ENCODE measurements around the gene TANC1.

DNA sequence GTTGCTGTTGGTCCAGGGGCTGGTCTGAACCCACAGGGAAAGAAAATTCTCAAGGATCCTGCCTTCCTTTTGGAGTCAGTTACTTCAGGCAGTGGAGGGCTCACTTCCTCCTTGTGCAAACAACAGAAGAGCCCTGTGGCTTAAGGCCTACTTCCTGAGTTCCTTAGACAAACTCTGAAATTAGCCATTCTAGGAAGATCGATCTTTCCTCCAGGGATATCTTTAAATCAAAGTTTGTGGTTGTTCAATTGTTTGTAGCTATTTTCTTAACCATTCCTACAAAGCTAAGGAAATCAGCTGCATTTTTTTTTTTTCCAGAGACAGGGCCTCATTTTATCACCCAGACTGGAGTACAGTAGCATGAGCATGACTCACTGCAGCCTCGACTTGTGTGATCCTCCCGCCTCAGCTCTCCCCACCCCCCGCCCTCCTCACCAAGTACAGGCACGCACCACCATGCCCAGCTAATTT lies 156.0 kb downstream of the TANC1 start:
- TF ChIP-seq EZH2 (IDR thresholded peaks at IDR 0.05; ENCODE audit: insufficient read depth, poor library complexity, severe bottlenecking) (no peak), EZH2phosphoT487 (IDR thresholded peaks at IDR 0.05; ENCODE audit: insufficient read depth, low read depth) (no peak)

All from GM23248 (cell line).